Caco-2 (cell line): ENCODE data around the gene LMBR1. TPM values are rescaled to one million over a fixed set of nuclear protein-coding genes. Genes with fewer than 3 reads are reported as not detected.

Experiments
- BruUV-seq: library from RNA; stranded (reverse); fragments of 400-500 nt; replicated peaks from 2 replicates; lab custom pipeline; 2021; lab: Mats Ljungman, UMichigan
- CTCF ChIA-PET: fragments of 300-600 bp; sonication (Branson Sonifier 250); formaldehyde crosslinking; loops from one replicate; lab custom pipeline; 2022; ENCODE audit warnings: antibody characterized with exemption; lab: Charles Lee
- POLR2A ChIA-PET: fragments of 300-600 bp; sonication (Branson Sonifier 250); formaldehyde crosslinking; loops from one replicate; lab custom pipeline; 2022; ENCODE audit warnings: antibody characterized with exemption; lab: Charles Lee
- DNase-seq, 2 experiments: peaks; one replicate each; pipeline versions ENCODE4 v3.0.0 to v3.0.0-alpha.2; 2020 to 2022
- H3K27me3 ChIP-seq: replicated peaks from 2 replicates; pipeline ENCODE4 v1.6.0; 2011; ENCODE audit warnings: low read length; ENCODE audit not compliant: control insufficient read depth, insufficient read depth
- H3K36me3 ChIP-seq: 2 replicates; pipeline ENCODE4 v1.5.1; 2011; ENCODE audit warnings: low read length; ENCODE audit not compliant: control insufficient read depth, insufficient read depth
- H3K4me1 ChIP-seq: fragments of 250-450 bp; sonication (Bioruptor Pico); 2 replicates; pipeline ENCODE4 v1.5.1; 2020; ENCODE audit warnings: mild to moderate bottlenecking
- H3K4me3 ChIP-seq: 2 replicates; pipeline ENCODE4 v1.5.1; 2011; ENCODE audit warnings: low read depth, mild to moderate bottlenecking, control low read depth, low read length
- H3K9me3 ChIP-seq: fragments of 250-450 bp; sonication (Bioruptor Pico); 2 replicates; pipeline ENCODE4 v1.5.1; 2020; ENCODE audit warnings: mild to moderate bottlenecking, moderate library complexity
- H3K27ac Mint-ChIP-seq: one replicate; pipeline ENCODE4 v1.8.0; 2022; ENCODE audit warnings: mixed read lengths; ENCODE audit not compliant: unreplicated experiment
- H3K27me3 Mint-ChIP-seq: one replicate; pipeline ENCODE4 v1.8.0; 2022; ENCODE audit warnings: mixed read lengths; ENCODE audit not compliant: insufficient read depth, unreplicated experiment
- H3K36me3 Mint-ChIP-seq: one replicate; pipeline ENCODE4 v1.8.0; 2022; ENCODE audit warnings: mild to moderate bottlenecking, mixed read lengths; ENCODE audit not compliant: insufficient read depth, unreplicated experiment
- H3K4me1 Mint-ChIP-seq: one replicate; pipeline ENCODE4 v1.8.0; 2022; ENCODE audit warnings: low read depth, mixed read lengths; ENCODE audit not compliant: unreplicated experiment
- H3K4me3 Mint-ChIP-seq: one replicate; pipeline ENCODE4 v1.8.0; 2022; ENCODE audit warnings: mild to moderate bottlenecking, moderate library complexity, mixed read lengths; ENCODE audit not compliant: unreplicated experiment
- H3K9me3 Mint-ChIP-seq: one replicate; pipeline ENCODE4 v1.8.0; 2022; ENCODE audit warnings: mixed read lengths; ENCODE audit not compliant: unreplicated experiment
- CTCF ChIP-seq, 2 experiments: fragments of 200-600 bp in 1 of 2; IDR thresholded peaks; 1 replicate in 1 of 2; 2 replicates in 1 of 2; pipeline versions ENCODE4 v1.5.1 to v1.8.0; 2011 to 2022; ENCODE audit warnings: antibody characterized with exemption in 1 of 2, control low read depth in 1 of 2, inconsistent platforms in 1 of 2, low read depth in 1 of 2, low read length in 1 of 2, mild to moderate bottlenecking in 1 of 2, moderate library complexity in 1 of 2; ENCODE audit not compliant: insufficient read depth in 1 of 2, severe bottlenecking in 1 of 2, unreplicated experiment in 1 of 2
- intact Hi-C: fragments of 100-400 bp; cut with micrococcal nuclease; formaldehyde crosslinking; loops from one replicate; pipeline ENCODE4 v1.10.0; 2022; ENCODE audit not compliant: unreplicated experiment
- total RNA-seq: library from RNA; stranded (reverse); gene quantifications from 2 replicates; pipeline ENCODE4 v1.2.3, GENCODE V29; 2022

LMBR1 gene
- total RNA-seq, 1 experiment from 2014 or later, result 77.9 TPM

DNA sequence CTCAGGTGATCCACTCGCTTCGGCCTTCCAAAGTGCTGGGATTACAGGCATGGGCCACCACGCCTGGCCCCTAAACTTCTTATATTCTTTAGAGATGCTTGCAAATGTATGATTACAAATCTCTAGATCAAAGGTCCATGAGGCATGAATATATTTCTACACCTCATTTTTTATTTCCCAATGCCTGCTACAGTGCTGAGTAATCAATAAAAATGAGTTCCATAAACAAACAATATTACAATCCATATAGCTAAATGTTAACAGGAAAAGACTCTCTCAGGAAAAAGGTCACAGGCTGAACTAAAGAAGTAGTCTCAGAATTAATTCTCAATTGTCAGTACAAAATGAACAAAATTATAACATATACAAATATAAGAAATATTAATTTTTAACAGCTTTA lies 90.8 kb downstream of the LMBR1 start:
- H3K9me3 Mint-ChIP-seq, result no peaks in the 10 kb centered on the region
- H3K27ac Mint-ChIP-seq, result no peak overlapping the region
- 0 out of 2 replicates have a peak, but pooled peaks cover 1% of the 10 kb centered on the region for H3K36me3 ChIP-seq
- TF ChIP-seq CTCF (IDR thresholded peaks at IDR 0.05; ENCODE audit: insufficient read depth in 1 of 2, low read depth in 1 of 2, low read length in 1 of 2, severe bottlenecking in 1 of 2, unreplicated experiment in 1 of 2), result no peak
- intact Hi-C loops, result no loop called here
- H3K27me3 Mint-ChIP-seq, result no peaks in the 10 kb centered on the region
- peaks cover 11% of the 10 kb centered on the region for H3K36me3 Mint-ChIP-seq
- no peak for DNase-seq
- H3K4me1 ChIP-seq, result no peaks in the 10 kb centered on the region
- H3K9me3 ChIP-seq, result no peaks in the 10 kb centered on the region
- no peak overlapping the region for H3K4me3 ChIP-seq
- CTCF ChIA-PET, result no interaction called here
- no TSS peak for BruUV-seq
- H3K4me1 Mint-ChIP-seq, result no peaks in the 10 kb centered on the region
- H3K27me3 ChIP-seq, result no peaks in the 10 kb centered on the region
- POLR2A ChIA-PET, result no interaction called here
- no peak overlapping the region for H3K4me3 Mint-ChIP-seq

DNA sequence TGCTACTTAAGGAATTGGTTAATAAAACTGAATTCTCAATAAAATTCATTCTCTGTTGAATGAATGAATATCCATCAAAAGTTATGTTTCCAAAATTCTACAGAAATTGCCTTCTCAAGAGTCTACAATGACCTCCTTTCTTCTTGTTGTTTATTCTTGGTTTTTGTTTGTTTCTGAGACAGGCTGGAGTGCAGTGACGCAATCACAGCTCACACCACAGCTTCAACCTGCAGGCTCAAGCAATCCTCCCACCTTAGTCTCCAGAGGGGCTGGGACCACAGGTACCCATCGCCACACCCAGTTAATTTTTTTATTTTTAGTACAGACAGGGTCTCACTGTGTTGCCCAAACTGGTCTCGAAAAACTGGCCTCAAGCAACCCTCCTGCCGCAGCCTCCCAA lies 97.6 kb downstream of the LMBR1 start:
- DNase-seq, result no peak
- no peak overlapping the region for H3K4me3 Mint-ChIP-seq
- TF ChIP-seq CTCF (IDR thresholded peaks at IDR 0.05; ENCODE audit: insufficient read depth in 1 of 2, low read depth in 1 of 2, low read length in 1 of 2, severe bottlenecking in 1 of 2, unreplicated experiment in 1 of 2), result no peak
- no peaks in the 10 kb centered on the region for H3K27me3 ChIP-seq
- peaks cover 21% of the 10 kb centered on the region for H3K36me3 Mint-ChIP-seq
- no peaks in the 10 kb centered on the region for H3K9me3 Mint-ChIP-seq
- H3K4me1 ChIP-seq, result peaks cover 8% of the 10 kb centered on the region
- H3K4me1 Mint-ChIP-seq, result peaks cover 6% of the 10 kb centered on the region
- intact Hi-C loops, result no loop called here
- CTCF ChIA-PET, result no interaction called here
- 0 out of 2 replicates have a peak, but pooled peaks cover 1% of the 10 kb centered on the region for H3K36me3 ChIP-seq
- H3K9me3 ChIP-seq, result no peaks in the 10 kb centered on the region
- POLR2A ChIA-PET, result no interaction called here
- no peaks in the 10 kb centered on the region for H3K27me3 Mint-ChIP-seq
- no peak overlapping the region for H3K4me3 ChIP-seq
- no TSS peak for BruUV-seq
- H3K27ac Mint-ChIP-seq, result no peak overlapping the region

- POLR2A ChIA-PET, result no interaction called here
- BruUV-seq, result no TSS peak
Observed at GRCh38 chr7:156793334-156793733, 99.6 kb downstream of the LMBR1 start.

More at GRCh38 chr7:156793334-156793733, 99.6 kb downstream of the LMBR1 start:
- Histone ChIP-seq H3K4me1 (peaks cover 14% of the 10 kb centered on the region), H3K36me3 (no peaks in the 10 kb centered on the region), H3K4me3 (no peak overlapping the region), H3K27me3 (no peaks in the 10 kb centered on the region), H3K9me3 (no peaks in the 10 kb centered on the region)
- H3K4me3 Mint-ChIP-seq, result no peak overlapping the region
- H3K9me3 Mint-ChIP-seq, result no peaks in the 10 kb centered on the region
- DNase-seq, result no peak
- CTCF ChIA-PET, result no interaction called here
- H3K27ac Mint-ChIP-seq, result no peak overlapping the region
- intact Hi-C loops, result no loop called here
- H3K36me3 Mint-ChIP-seq, result peaks cover 13% of the 10 kb centered on the region
- no peak for TF ChIP-seq CTCF (IDR thresholded peaks at IDR 0.05; ENCODE audit: insufficient read depth in 1 of 2, low read depth in 1 of 2, low read length in 1 of 2, severe bottlenecking in 1 of 2, unreplicated experiment in 1 of 2)
- peaks cover 6% of the 10 kb centered on the region for H3K4me1 Mint-ChIP-seq
- no peaks in the 10 kb centered on the region for H3K27me3 Mint-ChIP-seq
